ENCODE results near the gene ZSCAN23.

DNA sequence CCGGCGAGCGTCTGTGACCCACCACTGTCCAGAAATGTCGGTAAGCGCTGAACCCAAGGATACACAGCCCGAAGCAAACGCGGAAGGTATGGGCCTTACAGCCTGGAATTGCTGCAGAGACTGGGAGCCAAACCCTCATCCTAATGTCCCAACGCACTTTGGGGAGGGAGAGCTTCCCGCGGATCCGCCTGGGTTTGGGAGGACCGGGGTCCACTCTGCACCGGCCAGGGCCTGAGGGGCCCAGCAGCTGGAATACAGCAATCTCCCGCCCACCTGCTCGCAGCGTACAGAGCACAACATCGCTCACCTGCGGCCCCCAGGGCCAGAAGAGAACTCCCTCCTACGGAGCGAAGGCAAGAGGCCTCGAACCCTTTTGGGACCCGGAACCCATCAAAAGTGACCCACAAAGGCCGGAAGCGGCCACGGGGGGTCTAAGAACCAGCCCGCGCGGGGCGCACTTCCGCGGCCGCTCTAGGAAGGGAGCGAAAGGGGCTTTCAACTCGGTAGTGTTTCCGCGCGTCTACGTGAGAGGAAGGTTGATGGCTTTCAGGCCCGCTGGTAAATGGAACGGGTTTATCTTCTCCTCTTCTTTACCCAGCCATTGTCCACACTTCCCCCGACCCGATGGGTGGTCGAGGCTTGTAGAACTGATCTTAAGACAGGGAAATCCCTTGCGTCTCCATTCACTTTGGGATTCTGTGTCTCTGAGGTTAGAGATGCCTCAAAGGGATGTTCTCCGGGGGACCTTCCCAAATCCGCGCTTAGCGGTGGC, 43.8 kb downstream of the ZSCAN23 start, which contains the start of gene ZSCAN12:
- TF ChIP-seq, protein P1, sequence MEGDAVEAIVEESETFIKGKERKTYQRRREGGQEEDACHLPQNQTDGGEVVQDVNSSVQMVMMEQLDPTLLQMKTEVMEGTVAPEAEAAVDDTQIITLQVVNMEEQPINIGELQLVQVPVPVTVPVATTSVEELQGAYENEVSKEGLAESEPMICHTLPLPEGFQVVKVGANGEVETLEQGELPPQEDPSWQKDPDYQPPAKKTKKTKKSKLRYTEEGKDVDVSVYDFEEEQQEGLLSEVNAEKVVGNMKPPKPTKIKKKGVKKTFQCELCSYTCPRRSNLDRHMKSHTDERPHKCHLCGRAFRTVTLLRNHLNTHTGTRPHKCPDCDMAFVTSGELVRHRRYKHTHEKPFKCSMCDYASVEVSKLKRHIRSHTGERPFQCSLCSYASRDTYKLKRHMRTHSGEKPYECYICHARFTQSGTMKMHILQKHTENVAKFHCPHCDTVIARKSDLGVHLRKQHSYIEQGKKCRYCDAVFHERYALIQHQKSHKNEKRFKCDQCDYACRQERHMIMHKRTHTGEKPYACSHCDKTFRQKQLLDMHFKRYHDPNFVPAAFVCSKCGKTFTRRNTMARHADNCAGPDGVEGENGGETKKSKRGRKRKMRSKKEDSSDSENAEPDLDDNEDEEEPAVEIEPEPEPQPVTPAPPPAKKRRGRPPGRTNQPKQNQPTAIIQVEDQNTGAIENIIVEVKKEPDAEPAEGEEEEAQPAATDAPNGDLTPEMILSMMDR (IDR thresholded peaks at IDR 0.05): peak; percentile 19 to 79 (median 45)
- TF ChIP-seq POLR2A (IDR thresholded peaks at IDR 0.05): no peak

Data from heart left ventricle (tissue), 13 donors.